GM18508 (cell line): ENCODE measurements around the gene ARHGAP9.

Experiments used
- ATAC-seq: cut with Tn5 transposase; IDR thresholded peaks from one replicate; pipeline ENCODE4 v1.9.1; 2021; ENCODE audit warnings: moderate number of reproducible peaks; ENCODE audit not compliant: insufficient read depth, unreplicated experiment

ARHGAP9 gene

DNA sequence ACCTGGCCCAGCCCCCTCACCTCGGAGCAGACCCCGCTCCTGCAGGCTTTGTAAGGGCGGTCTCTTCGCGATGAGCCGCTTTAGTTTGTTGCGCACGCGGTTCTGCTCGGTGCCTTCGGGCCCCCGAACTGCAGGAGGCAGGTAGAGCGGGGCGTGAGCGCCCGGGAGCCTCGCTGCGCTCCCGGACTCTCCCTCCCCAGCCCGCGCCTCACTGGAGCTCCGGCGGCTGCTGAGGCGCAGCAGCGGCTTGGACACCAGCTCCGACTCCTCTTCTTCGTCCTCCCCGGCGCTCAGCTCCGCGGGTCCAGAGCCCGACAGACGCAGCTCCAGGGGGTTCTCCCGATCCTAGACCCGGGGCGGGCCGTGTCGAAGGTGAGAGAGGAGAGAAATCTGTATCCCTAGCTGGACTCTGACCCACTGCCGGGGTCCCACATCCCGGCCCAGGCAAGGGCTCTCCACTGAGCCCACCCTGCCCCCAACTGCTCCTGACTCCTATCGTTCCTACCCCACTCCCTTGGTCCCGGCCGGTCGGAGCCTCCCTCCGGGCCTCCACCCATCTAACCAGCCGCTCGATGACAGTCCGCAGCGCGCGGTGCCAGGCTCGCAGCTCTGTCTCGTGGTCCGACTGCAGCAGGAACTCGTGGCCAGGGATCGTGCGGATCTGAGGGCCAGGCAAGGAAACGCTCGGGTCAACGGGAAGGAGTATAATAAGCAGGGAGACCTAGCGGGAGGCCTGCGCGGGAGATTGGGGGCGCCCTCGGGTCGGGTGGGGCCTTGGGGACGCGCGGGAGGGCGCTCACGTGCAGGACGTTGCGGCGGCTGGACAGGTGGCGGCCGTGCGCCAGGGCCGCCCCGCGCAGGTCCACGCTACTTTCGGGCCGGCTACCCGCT lies 4.2 kb downstream of the ARHGAP9 start:
- ATAC-seq = no peak

DNA sequence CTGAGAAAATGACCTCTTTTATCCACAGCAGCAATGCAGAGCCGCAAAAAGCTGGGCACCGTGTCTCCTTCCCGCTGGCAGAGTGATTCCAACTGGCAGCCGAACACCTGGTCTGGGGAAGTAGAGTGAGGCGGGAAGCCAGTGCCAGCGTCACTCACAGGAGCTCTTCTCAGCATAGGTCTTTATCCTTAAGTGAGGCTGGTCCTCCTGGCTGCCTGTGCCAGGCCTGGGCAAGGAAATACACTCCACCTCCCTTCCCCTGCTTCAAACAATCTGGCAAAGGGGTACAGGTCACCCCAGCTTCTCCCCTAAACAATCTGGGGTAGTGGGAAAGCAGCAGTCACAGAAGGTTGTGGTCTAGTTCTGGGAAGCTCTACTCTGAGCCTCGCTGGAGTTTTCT lies 4.8 kb downstream of the ARHGAP9 start:
- no peak for ATAC-seq

DNA sequence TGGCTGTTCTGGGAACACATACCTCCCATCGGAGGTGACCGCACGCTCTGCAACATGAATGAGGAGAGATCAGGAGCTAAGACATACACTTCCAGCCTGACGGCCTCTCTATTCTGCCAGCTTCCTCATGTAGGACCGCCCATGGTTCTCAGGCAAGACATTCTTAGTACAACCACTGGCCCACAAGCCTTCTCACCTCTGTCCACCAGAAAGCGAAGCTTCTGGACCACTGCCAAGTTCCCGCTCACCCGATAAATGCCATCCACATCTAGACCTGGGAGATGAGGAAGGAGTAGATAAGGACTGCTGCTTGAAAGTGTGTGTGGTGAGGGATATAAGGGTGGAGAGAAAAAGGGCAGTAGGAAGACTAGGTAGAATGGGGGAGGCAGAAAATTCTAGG lies 5.2 kb downstream of the ARHGAP9 start:
- ATAC-seq = no peak

DNA sequence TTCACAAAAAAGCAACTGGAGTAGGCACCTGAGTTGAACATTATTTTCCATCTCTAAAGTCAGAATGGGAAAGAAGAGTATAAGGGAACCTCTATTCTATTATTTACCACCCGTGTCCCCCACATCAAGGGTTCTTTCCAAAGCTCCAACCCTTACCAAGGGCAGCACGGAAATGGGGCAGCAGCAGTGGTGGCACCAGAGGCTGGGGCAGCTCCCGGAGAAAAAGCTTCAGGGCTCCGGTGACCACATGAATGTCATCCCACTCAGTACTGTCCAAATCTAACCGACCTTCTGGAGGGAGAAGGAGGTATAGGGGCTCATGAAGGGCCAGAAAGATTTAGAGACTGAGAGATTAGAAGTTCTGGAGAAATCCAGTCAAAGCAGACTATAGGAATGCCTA lies 5.8 kb downstream of the ARHGAP9 start:
- ATAC-seq = no peak

DNA sequence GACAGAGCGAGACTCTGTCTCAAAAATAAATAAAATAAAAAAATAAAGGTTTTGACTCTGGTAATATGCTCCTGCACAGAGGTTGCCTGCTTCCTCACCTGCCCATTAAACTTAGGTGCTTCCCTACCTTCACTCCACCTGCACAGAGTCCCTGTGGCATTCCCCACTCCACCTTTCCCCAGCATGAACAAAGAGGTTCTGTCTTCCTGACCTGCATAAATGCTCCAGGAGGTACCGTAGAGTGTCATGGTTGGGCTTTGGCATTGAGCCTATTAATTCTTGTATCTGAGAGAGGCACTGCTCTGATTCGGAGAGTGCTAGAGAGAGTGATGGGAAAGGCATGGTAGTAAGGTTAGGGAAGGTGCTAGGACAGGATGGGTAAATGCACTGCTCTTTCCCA lies 6.3 kb downstream of the ARHGAP9 start:
- no peak for ATAC-seq

DNA sequence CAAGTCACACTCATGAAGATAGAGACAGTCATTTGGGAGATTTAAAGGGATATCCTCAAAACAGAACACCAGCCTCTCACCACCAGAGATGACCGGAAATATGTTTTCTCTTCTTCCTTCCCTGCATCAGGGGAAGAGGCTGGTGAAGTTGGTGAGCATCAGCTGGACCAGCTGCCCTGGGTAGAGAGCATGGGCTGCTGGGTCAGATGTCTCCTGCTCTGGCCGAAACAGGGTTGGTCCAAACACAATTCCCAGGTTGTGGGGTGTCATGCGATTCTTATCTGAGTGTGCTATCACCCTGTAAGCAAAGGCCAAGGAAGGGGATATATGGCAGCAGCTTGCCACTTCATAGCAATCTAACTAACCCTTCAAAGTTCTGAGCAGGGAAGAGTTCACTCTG lies 7.3 kb downstream of the ARHGAP9 start:
- ATAC-seq = no peak

DNA sequence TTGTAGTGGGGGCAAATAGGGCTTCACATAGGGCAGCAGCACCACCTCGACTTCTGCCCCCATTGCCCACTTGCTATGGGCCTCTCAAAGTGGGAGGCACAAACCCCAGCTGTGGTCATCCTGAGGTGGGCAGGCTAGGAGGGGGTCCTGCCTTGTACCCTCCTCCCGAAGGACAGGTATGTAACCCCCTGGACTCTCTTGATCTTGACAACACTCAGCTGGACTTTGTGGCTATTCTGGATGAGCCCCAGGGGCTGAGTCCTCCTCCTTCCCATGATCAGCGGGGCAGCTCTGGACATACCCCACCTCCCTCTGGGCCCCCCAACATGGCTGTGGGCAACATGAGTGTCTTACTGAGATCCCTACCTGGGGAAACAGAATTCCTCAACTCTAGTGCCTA lies 8.0 kb downstream of the ARHGAP9 start:
- no peak for ATAC-seq

DNA sequence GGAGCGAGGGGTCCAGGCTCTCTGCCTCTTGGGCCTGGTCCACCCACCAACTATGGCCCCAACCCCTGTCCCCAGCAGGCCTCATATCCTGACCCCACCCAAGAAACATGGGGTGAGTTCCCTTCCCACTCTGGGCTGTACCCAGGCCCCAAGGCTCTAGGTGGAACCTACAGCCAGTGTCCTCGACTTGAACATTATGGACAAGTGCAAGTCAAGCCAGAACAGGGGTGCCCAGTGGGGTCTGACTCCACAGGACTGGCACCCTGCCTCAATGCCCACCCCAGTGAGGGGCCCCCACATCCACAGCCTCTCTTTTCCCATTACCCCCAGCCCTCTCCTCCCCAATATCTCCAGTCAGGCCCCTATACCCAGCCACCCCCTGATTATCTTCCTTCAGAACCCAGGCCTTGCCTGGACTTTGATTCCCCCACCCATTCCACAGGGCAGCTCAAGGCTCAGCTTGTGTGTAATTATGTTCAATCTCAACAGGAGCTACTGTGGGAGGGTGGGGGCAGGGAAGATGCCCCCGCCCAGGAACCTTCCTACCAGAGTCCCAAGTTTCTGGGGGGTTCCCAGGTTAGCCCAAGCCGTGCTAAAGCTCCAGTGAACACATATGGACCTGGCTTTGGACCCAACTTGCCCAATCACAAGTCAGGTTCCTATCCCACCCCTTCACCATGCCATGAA lies 8.6 kb downstream of the ARHGAP9 start:
- ATAC-seq = no peak

DNA sequence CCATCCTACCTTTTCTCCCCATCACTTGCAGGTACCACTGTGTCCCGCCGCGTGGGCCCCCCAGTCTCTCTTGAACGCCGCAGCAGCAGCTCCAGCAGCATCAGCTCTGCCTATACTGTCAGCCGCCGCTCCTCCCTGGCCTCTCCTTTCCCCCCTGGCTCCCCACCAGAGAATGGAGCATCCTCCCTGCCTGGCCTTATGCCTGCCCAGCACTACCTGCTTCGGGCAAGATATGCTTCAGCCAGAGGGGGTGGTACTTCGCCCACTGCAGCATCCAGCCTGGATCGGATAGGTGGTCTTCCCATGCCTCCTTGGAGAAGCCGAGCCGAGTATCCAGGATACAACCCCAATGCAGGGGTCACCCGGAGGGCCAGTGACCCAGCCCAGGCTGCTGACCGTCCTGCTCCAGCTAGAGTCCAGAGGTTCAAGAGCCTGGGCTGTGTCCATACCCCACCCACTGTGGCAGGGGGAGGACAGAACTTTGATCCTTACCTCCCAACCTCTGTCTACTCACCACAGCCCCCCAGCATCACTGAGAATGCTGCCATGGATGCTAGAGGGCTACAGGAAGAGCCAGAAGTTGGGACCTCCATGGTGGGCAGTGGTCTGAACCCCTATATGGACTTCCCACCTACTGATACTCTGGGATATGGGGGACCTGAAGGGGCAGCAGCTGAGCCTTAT lies 9.2 kb downstream of the ARHGAP9 start:
- ATAC-seq = no peak

DNA sequence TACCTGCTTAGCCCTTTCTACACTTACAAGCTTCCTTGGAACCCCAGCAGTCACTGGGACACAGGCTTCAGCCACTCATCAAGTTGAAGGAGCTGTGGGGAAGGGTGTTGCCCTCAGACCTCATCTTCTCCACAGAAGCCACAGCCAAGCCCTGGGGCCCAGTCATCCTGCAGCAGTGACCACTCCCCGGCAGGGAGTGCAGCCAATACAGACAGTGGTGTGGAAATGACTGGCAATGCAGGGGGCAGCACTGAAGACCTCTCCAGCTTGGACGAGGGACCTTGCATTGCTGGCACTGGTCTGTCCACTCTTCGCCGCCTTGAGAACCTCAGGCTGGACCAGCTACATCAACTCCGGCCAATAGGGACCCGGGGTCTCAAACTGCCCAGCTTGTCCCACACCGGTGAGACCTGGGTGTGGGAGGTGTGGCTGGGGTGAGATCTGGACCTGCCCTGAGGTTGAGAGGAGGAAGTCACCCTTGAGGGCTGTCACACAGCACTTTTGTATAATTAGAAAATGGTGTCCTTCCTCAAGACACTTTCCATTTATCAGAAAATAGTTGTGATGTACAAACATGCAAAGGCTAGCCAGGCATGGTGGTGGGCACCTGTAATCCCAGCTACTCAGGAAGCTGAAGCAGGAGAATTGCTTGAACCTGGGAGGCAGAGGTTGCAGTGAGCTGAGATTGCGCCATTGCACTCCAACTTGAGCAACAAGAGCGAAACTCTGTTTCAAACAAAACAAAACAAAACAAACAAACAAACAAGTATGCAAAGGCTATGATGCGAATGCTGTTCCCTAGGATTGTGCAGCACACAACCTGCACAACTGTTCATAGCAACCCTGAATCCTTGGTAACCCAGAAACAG lies 10.1 kb downstream of the ARHGAP9 start:
- no peak for ATAC-seq

DNA sequence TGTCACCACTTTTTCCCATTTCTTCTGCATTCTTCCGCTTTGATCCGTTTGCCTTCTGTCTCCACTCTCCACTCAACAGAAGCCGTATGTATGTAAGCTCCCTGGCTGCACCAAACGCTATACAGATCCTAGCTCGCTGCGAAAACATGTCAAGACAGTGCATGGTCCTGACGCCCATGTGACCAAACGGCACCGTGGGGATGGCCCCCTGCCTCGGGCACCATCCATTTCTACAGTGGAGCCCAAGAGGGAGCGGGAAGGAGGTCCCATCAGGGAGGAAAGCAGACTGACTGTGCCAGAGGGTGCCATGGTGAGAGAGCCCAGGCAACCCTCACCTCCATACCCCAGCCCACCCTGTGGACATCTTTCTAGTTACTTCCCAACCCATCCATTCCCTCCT lies 11.8 kb downstream of the ARHGAP9 start:
- no peak for ATAC-seq

DNA sequence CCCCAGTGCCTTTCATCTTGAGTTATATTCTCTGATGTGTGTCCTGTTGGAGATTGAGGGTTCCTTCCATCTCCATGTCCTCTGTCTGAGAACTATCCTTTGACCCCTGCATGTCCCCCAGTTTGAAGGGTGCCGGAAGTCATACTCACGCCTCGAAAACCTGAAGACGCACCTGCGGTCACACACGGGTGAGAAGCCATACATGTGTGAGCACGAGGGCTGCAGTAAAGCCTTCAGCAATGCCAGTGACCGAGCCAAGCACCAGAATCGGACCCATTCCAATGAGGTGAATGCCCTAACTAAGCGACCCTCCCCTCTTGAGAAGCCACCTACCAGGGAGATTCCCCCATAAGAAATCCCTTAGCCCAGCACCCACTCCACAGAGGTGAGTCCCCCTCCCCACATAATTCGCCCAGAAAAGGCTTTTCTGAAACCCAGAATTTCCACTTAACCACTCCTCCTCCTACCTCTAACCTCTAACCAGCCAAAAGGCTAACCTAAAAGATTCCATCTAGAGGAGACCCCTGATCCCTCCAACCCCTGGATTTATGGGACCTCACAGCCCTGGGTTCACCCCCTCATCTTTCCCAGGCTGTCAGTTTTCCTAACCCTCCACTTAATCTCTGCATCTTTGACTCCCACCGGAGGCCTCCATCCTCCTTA lies 12.3 kb downstream of the ARHGAP9 start:
- no peak for ATAC-seq

DNA sequence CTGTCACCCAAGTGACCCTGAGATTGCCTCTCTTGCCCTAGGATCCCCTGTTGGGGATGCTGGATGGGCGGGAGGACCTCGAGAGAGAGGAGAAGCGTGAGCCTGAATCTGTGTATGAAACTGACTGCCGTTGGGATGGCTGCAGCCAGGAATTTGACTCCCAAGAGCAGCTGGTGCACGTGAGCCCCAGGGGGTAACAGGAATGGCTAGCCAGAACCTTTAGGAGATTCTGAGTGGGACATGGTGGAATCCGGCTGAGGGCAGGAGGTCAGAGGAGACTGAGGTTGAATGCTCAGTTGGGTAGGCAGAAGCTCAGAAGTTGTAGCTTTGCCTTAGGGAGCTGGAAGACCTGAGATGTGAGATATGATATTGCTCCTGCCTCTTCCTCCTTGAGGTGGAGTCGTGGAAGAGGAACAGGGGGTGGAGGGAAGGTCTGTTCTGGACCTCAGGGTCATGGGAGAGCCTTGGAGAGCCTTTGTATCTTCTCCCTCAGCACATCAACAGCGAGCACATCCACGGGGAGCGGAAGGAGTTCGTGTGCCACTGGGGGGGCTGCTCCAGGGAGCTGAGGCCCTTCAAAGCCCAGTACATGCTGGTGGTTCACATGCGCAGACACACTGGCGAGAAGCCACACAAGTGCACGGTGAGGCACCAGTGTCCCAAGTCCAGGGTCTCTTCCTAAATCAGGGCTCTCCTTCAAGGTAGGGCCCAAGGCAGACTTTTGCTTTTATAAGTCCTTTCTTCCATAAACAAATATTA lies 13.7 kb downstream of the ARHGAP9 start:
- no peak for ATAC-seq

DNA sequence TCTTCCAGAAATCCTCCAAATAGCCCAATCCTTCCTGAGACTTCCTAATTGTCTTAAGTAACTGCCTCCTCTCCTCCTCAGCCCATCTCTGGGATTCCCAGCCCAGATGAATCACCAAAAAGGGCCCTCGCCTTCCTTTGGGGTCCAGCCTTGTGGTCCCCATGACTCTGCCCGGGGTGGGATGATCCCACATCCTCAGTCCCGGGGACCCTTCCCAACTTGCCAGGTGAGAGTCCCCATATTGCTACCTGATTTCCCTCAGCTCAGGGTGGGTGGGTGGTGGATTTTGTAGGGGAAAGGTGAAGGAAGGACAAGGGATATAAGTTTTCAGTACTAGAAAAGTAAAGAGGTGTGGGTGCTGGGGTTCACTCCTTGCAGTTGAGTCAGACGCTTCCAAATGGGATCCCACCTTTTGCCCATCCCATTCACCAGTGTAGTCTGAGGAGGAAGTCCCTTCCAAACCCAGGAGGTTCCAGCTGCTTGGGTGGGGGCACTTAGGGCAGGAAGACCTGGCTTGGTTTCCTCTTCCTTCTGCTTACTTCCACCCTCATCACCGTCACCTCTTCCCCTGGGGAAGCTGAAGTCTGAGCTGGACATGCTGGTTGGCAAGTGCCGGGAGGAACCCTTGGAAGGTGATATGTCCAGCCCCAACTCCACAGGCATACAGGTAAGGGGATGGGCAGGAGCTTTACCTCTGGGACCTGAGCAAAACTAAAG lies 14.5 kb downstream of the ARHGAP9 start:
- ATAC-seq = no peak

DNA sequence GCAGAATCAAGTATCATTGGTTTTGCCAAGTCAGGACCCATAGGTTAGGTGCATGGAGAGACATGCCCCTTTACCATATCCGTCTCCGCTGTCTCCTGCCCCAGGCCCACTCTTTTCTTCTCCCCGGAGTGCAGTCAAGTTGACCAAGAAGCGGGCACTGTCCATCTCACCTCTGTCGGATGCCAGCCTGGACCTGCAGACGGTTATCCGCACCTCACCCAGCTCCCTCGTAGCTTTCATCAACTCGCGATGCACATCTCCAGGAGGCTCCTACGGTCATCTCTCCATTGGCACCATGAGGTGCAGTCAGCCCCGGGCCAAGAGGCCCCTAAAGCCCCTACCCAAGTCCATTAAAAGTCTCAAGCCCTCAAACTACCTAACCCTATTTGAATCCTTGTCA lies 15.1 kb downstream of the ARHGAP9 start:
- ATAC-seq = no peak

DNA sequence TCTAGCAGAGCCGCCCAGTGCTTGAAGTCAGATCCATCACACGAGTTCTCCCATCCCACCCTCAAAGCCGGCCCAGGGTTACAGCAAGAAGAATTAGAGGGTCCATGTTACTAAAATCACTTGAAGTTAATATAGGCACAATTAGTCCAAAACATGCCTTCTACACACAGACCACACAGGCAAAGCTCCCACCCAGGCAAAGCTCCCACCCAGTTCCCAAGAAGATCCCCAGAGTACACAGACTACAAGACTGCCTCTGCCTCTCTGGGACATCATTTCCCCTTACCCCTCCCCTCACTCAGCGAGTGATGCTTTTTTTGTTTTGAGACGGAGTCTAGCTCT lies 16.8 kb downstream of the ARHGAP9 start:
- ATAC-seq = no peak

DNA sequence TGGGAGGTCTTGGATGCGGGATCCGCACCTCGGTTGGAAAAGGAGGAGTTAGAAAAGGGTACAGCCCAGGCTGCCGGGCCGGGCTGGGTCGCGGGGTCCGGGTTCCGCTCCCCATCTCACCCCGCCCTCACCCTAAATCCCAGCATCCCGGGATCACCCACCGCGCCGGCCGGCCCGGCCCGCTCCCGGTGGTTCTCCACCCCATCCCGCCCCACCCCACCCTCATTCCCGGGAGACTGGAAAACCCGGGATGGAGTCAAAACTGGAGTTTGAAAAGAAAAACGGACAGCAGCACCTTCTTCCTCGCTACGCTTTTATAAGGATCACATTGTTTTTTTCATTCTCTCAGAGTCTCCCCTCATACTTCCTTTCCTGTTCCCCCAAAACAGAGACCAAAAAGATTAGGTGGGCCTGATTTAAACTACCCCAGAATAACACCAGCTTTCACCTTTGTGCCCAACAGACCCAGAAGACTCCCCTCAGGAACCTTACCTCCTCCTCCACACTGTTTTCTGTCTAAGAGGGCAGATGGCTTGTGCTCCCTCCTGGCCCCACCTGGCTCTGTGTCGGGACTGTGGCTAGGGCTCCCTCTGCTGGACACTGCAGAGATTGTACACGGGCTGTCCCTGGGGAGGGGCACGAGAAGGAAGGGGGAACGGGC lies 17.3 kb downstream of the ARHGAP9 start:
- peak; percentile 54 for ATAC-seq

DNA sequence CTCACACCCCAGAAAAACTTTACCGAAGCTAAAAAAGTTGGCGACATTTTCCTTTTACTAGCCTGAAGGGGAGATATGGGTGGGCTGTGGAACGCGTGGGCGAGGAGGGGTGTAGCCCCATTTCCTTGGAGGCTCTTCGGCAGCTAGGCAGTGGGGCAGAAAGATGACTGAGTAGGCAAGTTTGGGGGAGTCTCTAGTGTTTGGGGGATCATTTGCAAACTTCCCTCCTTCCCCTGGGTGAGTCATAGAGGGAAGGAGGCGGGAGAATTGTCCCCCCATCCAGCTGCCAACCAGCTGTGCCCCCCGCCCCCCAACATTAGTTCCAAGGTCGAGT lies 17.8 kb downstream of the ARHGAP9 start:
- ATAC-seq = no peak
